Measurements from ENCODE around the gene MORF4L2. TPM values are rescaled to one million over a fixed set of nuclear protein-coding genes. Genes with fewer than 3 reads are reported as not detected.

The MORF4L2 gene
- total and polyA plus RNA-seq, 2 of the 8 experiments (the other 6 are each of a cell fraction or from before 2014, with no cell fraction given): 235 to 373 TPM

DNA sequence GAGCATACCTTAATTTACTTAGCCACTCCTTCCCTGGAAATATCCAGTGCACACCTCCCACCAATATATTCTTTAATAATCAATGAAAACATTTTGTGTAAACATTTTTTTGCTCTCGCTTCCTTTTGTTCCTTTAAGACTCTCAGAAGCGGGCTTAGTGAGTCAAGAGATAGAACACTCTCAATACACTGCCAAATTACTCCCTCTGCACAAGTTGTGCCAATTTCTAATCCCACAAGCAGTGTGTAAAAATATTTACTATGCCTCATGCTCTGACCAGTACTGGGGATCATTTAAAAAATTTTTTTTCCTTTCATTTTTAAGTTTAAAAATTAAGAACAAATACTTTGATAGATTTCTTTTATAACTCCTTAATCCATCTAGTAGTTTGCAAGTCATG lies 5.1 kb downstream of the MORF4L2 start:
- Histone ChIP-seq H3K4ac (replicated peaks; ENCODE audit: insufficient read length, low read depth, low read length) (no peak overlapping the region), H3K4me2 (ENCODE audit: insufficient read depth in 1 of 2, low read depth in 2 of 2, low read length in 2 of 2) (no peak overlapping the region), H3K79me1 (ENCODE audit: low read depth, low read length) (no peaks in the 10 kb centered on the region), H4K8ac (ENCODE audit: extremely low read depth, insufficient read depth, low read length) (no peak overlapping the region), H2BK5ac (ENCODE audit: low read depth, low read length) (no peak overlapping the region), H3K14ac (ENCODE audit: insufficient read length) (no peak overlapping the region), H3K9me3 (ENCODE audit: insufficient read depth in 2 of 2, low read depth in 1 of 2, low read length in 1 of 2) (no peaks in the 10 kb centered on the region), H3K36me3 (ENCODE audit: control insufficient read depth in 2 of 4, insufficient read depth in 4 of 4, low read length in 3 of 4) (peaks cover 10 to 75% (median 33%) of the 10 kb centered on the region in 4 experiments; a peak in 7 of 8 replicates), H3K79me2 (ENCODE audit: control insufficient read depth in 1 of 2, insufficient read depth in 2 of 2, low read length in 2 of 2) (peaks cover 0 to 28% of the 10 kb centered on the region in 2 experiments; a peak in 3 of 4 replicates), H4K20me1 (replicated peaks in 1 of 2; ENCODE audit: control insufficient read depth in 1 of 2, insufficient read depth in 2 of 2, low read length in 2 of 2) (no peaks in the 10 kb centered on the region), H4K91ac (replicated peaks; ENCODE audit: insufficient read length, low read length) (no peak overlapping the region), H3K27me3 (replicated peaks in 1 of 4; ENCODE audit: control insufficient read depth in 3 of 4, extremely low read depth in 1 of 4, insufficient read depth in 3 of 4, low read length in 3 of 4) (no peaks in the 10 kb centered on the region), H4K5ac (ENCODE audit: insufficient read length, low read depth, low read length) (no peak overlapping the region), H2BK15ac (ENCODE audit: low read length) (no peak overlapping the region), H3K56ac (replicated peaks; ENCODE audit: insufficient read length, low read depth, low read length) (no peak overlapping the region), H2AK5ac (ENCODE audit: low read depth, low read length) (no peak overlapping the region), H2AFZ (ENCODE audit: low read length) (no peak overlapping the region), H3K9ac (replicated peaks in 1 of 4; ENCODE audit: extremely low read depth in 1 of 4, low read depth in 3 of 4, low read length in 3 of 4) (no peak overlapping the region), H2BK20ac (ENCODE audit: low read length) (no peak overlapping the region), H3K23ac (ENCODE audit: insufficient read length) (no peak overlapping the region), H3K4me3 (ENCODE audit: extremely low read depth in 1 of 4, insufficient read depth in 2 of 4, low read depth in 3 of 4, low read length in 4 of 4) (no peak overlapping the region), H3K18ac (ENCODE audit: extremely low read depth, low read length) (no peak overlapping the region), H3K27ac (ENCODE audit: low read depth, low read length) (no peak overlapping the region), H3K23me2 (ENCODE audit: low read depth, low read length) (no peaks in the 10 kb centered on the region), H2BK120ac (replicated peaks; ENCODE audit: low read depth, low read length) (no peak overlapping the region), H2BK12ac (ENCODE audit: low read depth, low read length) (no peak overlapping the region), H3K4me1 (replicated peaks in 1 of 4; ENCODE audit: control insufficient read depth in 3 of 4, insufficient read depth in 4 of 4, low read length in 3 of 4) (no peaks in the 10 kb centered on the region)
- POLR2A ChIA-PET (ENCODE audit: partially characterized antibody): interaction anchor here (1.0 to 1.3 kb wide), 2 partner anchors 9 to 10 kb away, joined by 3 to 5 read pairs; no protein-coding TSS in a partner anchor
- DNase-seq (ENCODE audit: low read depth in 1 of 2, low spot score in 2 of 2) (no peak), FAIRE-seq (no peak)
- WGBS, 2 experiments (ENCODE audit: extremely low coverage in 1 of 2, insufficient coverage in 1 of 2, insufficient read length in 1 of 2, insufficient replicate concordance in 2 of 2, low coverage in 1 of 2, low lambda C conversion rate in 2 of 2, missing lambda C conversion rate in 1 of 2): 94% methylated on average over 2 of the region's 2 CpGs; no CpG with 5 or more reads in 1 of the 2 experiments
- CTCF ChIA-PET (ENCODE audit: partially characterized antibody): no interaction called here
- TF ChIP-seq SIX5 (IDR thresholded peaks at IDR 0.05; ENCODE audit: low read depth, low read length) (no peak), POLR2AphosphoS5 (IDR thresholded peaks at IDR 0.05; ENCODE audit: low read depth, low read length) (no peak), TCF12 (IDR thresholded peaks at IDR 0.05; ENCODE audit: low read depth, low read length) (no peak), BRCA1 (IDR thresholded peaks at IDR 0.05; ENCODE audit: low read depth, low read length) (no peak), CEBPB (IDR thresholded peaks at IDR 0.05; ENCODE audit: low read depth, low read length) (no peak), ASH2L (IDR thresholded peaks at IDR 0.05; ENCODE audit: low read length) (no peak), CHD1 (IDR thresholded peaks at IDR 0.05; ENCODE audit: low read depth, low read length) (no peak), TAF7 (optimal IDR thresholded peaks at IDR 0.05; ENCODE audit: borderline replicate concordance, low read depth, low read length) (no peak), JUND (IDR thresholded peaks at IDR 0.05; ENCODE audit: low read length) (no peak), TBP (IDR thresholded peaks at IDR 0.05; ENCODE audit: low read depth, low read length) (no peak)
- TF ChIP-seq, protein P1, sequence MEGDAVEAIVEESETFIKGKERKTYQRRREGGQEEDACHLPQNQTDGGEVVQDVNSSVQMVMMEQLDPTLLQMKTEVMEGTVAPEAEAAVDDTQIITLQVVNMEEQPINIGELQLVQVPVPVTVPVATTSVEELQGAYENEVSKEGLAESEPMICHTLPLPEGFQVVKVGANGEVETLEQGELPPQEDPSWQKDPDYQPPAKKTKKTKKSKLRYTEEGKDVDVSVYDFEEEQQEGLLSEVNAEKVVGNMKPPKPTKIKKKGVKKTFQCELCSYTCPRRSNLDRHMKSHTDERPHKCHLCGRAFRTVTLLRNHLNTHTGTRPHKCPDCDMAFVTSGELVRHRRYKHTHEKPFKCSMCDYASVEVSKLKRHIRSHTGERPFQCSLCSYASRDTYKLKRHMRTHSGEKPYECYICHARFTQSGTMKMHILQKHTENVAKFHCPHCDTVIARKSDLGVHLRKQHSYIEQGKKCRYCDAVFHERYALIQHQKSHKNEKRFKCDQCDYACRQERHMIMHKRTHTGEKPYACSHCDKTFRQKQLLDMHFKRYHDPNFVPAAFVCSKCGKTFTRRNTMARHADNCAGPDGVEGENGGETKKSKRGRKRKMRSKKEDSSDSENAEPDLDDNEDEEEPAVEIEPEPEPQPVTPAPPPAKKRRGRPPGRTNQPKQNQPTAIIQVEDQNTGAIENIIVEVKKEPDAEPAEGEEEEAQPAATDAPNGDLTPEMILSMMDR (IDR thresholded peaks at IDR 0.05; ENCODE audit: control extremely low read depth in 1 of 3, insufficient read depth in 1 of 3, low read depth in 1 of 3, low read length in 3 of 3): no peak
- TF ChIP-seq, protein P2, sequence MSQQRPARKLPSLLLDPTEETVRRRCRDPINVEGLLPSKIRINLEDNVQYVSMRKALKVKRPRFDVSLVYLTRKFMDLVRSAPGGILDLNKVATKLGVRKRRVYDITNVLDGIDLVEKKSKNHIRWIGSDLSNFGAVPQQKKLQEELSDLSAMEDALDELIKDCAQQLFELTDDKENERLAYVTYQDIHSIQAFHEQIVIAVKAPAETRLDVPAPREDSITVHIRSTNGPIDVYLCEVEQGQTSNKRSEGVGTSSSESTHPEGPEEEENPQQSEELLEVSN (IDR thresholded peaks at IDR 0.05): no peak
